SK-N-SH (cell line): ENCODE measurements around the gene GPR15LG. TPM values are rescaled to one million over a fixed set of nuclear protein-coding genes. Genes with fewer than 3 reads are reported as not detected.

Experiments used
- CTCF ChIA-PET: fragments of 300-600, 350-600 bp; formaldehyde crosslinking; extraction: SDS; loops from one replicate; lab custom pipeline; 2021; lab: Yijun Ruan, JAX
- POLR2A ChIA-PET: fragments of 350-600 bp; sonication (Branson Sonifier 250); formaldehyde crosslinking; extraction: SDS; loops from one replicate; lab custom pipeline; 2020; ENCODE audit warnings: antibody characterized with exemption, inconsistent platforms; lab: Yijun Ruan, JAX
- DNase-seq: peaks from one replicate; pipeline ENCODE4 v3.0.0; 2012
- H2AFZ ChIP-seq: fragments of 200-600 bp; sonication (generic); 2 replicates; pipeline ENCODE4 v1.8.1; 2016; ENCODE audit warnings: antibody characterized with exemption, mild to moderate bottlenecking, low read depth
- H3F3A ChIP-seq: fragments of 200-600 bp; sonication (generic); replicated peaks from 2 replicates; pipeline ENCODE3; 2016; ENCODE audit warnings: antibody characterized with exemption, mild to moderate bottlenecking; ENCODE audit not compliant: insufficient read depth
- H3K27ac ChIP-seq, 2 experiments: fragments of 200-500 bp in 1 of 2; fragments of 200-600 bp in 1 of 2; sonication (Bioruptor generic) in 1 of 2; sonication (generic), shearing (Covaris generic) in 1 of 2; 2 replicates each; pipeline versions ENCODE4 v1.5.1 to v1.6.1; 2014 to 2016; ENCODE audit warnings: low read depth in 2 of 2, inconsistent platforms in 1 of 2, low read length in 1 of 2, mild to moderate bottlenecking in 1 of 2, mixed read lengths in 1 of 2
- H3K27me3 ChIP-seq: fragments of 200-600 bp; sonication (generic), shearing (Covaris generic); 2 replicates; pipeline ENCODE4 v1.6.1; 2016; ENCODE audit warnings: mixed run types; ENCODE audit not compliant: insufficient read depth
- H3K36me3 ChIP-seq, 2 experiments: fragments of 200-500 bp in 1 of 2; fragments of 200-600 bp in 1 of 2; sonication (Bioruptor generic) in 1 of 2; sonication (generic) in 1 of 2; replicated peaks in 1 of 2; 2 replicates each; pipeline versions ENCODE3 to v1.5.1; 2014 to 2016; ENCODE audit warnings: low read length in 1 of 2, mild to moderate bottlenecking in 1 of 2; ENCODE audit not compliant: insufficient read depth in 2 of 2, control insufficient read depth in 1 of 2
- H3K4me1 ChIP-seq, 2 experiments: fragments of 200-500 bp in 1 of 2; fragments of 200-600 bp in 1 of 2; sonication (Bioruptor generic) in 1 of 2; sonication (generic), shearing (Covaris generic) in 1 of 2; 2 replicates each; pipeline versions ENCODE4 v1.5.1 to v1.6.1; 2014 to 2016; ENCODE audit warnings: low read depth in 1 of 2, low read length in 1 of 2, mixed run types in 1 of 2; ENCODE audit not compliant: insufficient read depth in 2 of 2, control insufficient read depth in 1 of 2
- H3K4me2 ChIP-seq: fragments of 200-600 bp; sonication (generic), shearing (Covaris generic); 2 replicates; pipeline ENCODE4 v1.6.1; 2017; ENCODE audit warnings: mixed run types
- H3K4me3 ChIP-seq, 2 experiments: fragments of 200-500 bp in 1 of 2; fragments of 200-600 bp in 1 of 2; sonication (Bioruptor generic) in 1 of 2; sonication (generic), shearing (Covaris generic) in 1 of 2; 2 replicates each; pipeline versions ENCODE4 v1.5.1 to v1.8.1; 2014 to 2016; ENCODE audit warnings: low read depth in 2 of 2, inconsistent platforms in 1 of 2, low read length in 1 of 2, mild to moderate bottlenecking in 1 of 2, mixed read lengths in 1 of 2, moderate library complexity in 1 of 2
- H3K79me2 ChIP-seq: fragments of 200-600 bp; sonication (generic); 2 replicates; pipeline ENCODE4 v1.8.1; 2017; ENCODE audit warnings: mild to moderate bottlenecking; ENCODE audit not compliant: insufficient read depth
- H3K9ac ChIP-seq: fragments of 200-600 bp; sonication (generic); 2 replicates; pipeline ENCODE4 v1.6.1; 2017; ENCODE audit warnings: mixed run types
- H3K9me2 ChIP-seq: fragments of 200-600 bp; sonication (generic); 2 replicates; pipeline ENCODE4 v1.6.1; 2017; ENCODE audit warnings: mixed run types
- H3K9me3 ChIP-seq: fragments of 200-600 bp; sonication (generic); 2 replicates; pipeline ENCODE4 v1.6.1; 2017; ENCODE audit warnings: mixed run types, mild to moderate bottlenecking, moderate library complexity
- H4K20me1 ChIP-seq: fragments of 200-600 bp; sonication (generic); 2 replicates; pipeline ENCODE4 v1.6.1; 2017; ENCODE audit warnings: mild to moderate bottlenecking, mixed run types; ENCODE audit not compliant: insufficient read depth
- CHD2 ChIP-seq: fragments of 150-350 bp; IDR thresholded peaks from 2 replicates; pipeline ENCODE4 v1.6.1; 2018; ENCODE audit warnings: low read length; ENCODE audit not compliant: partially characterized antibody
- ELF1 ChIP-seq: IDR thresholded peaks from 2 replicates; pipeline ENCODE4 v1.4.0; 2012
- EP300 ChIP-seq, 2 experiments: IDR thresholded peaks; 2 replicates each; pipeline versions ENCODE4 v1.4.0 to v1.6.1; 2012; ENCODE audit warnings: borderline replicate concordance in 1 of 2, low read depth in 1 of 2, low read length in 1 of 2
- FOXM1 ChIP-seq: IDR thresholded peaks from 2 replicates; pipeline ENCODE4 v1.4.0; 2012; ENCODE audit warnings: low read depth, mild to moderate bottlenecking
- GABPA ChIP-seq: IDR thresholded peaks from 2 replicates; pipeline ENCODE4 v1.4.0; 2012; ENCODE audit warnings: low read depth, mild to moderate bottlenecking
- JUND ChIP-seq: IDR thresholded peaks from 2 replicates; pipeline ENCODE4 v1.4.0; 2012
- MEF2A ChIP-seq: IDR thresholded peaks from 2 replicates; pipeline ENCODE4 v1.4.0; 2012; ENCODE audit warnings: low read depth, borderline replicate concordance
- NFIC ChIP-seq: IDR thresholded peaks from 2 replicates; pipeline ENCODE4 v1.4.0; 2012; ENCODE audit warnings: borderline replicate concordance
- NRF1 ChIP-seq: IDR thresholded peaks from 2 replicates; pipeline ENCODE4 v1.6.1; 2012; ENCODE audit warnings: low read depth, mild to moderate bottlenecking, low read length
- RAD21 ChIP-seq: IDR thresholded peaks from 2 replicates; pipeline ENCODE4 v1.6.1; 2012; ENCODE audit warnings: mild to moderate bottlenecking, low read length
- SIN3A ChIP-seq: IDR thresholded peaks from 2 replicates; pipeline ENCODE4 v1.6.1; 2012; ENCODE audit warnings: low read depth, mild to moderate bottlenecking, low read length, moderate library complexity, borderline replicate concordance
- TAF1 ChIP-seq: IDR thresholded peaks from 2 replicates; pipeline ENCODE4 v1.6.1; 2012; ENCODE audit warnings: low read depth, mild to moderate bottlenecking, low read length, moderate library complexity, borderline replicate concordance
- TCF12 ChIP-seq: IDR thresholded peaks from 2 replicates; pipeline ENCODE4 v1.4.0; 2012
- WGBS: methylation state at CpG from one replicate; pipeline ENCODE4 v1.1.6; 2017; ENCODE audit warnings: low lambda C conversion rate; 5-methylcytosine and 5-hydroxymethylcytosine counted together
- polyA plus RNA-seq, 3 experiments: library from polyadenylated mRNA; depleted of rRNA; stranded (reverse); fragments of >200 nt; gene quantifications; 2 replicates each; pipeline ENCODE4 v1.2.3, GENCODE V29; 2012
- TF ChIP-seq, protein P1 (sequence below): fragments of 200-600 bp; sonication (generic); IDR thresholded peaks from 2 replicates; pipeline ENCODE4 v1.6.1; 2017; ENCODE audit warnings: antibody characterized with exemption, mild to moderate bottlenecking, moderate library complexity
- TF ChIP-seq, protein P2 (sequence below): IDR thresholded peaks from 2 replicates; pipeline ENCODE4 v1.4.0; 2012; ENCODE audit warnings: low read depth
- TF ChIP-seq, protein P3 (sequence below): IDR thresholded peaks from 2 replicates; pipeline ENCODE4 v1.6.1; 2012; ENCODE audit warnings: mild to moderate bottlenecking, low read depth, low read length, moderate library complexity
- TF ChIP-seq, protein P4 (sequence below): IDR thresholded peaks from 2 replicates; pipeline ENCODE4 v1.4.0; 2012; ENCODE audit warnings: low read depth, borderline replicate concordance
- TF ChIP-seq, protein P5 (sequence below): fragments of 150-350 bp; IDR thresholded peaks from 2 replicates; pipeline ENCODE4 v1.6.1; 2016; ENCODE audit warnings: mild to moderate bottlenecking, low read depth, low read length

GPR15LG gene
- polyA plus RNA-seq, 1 of the 3 experiments (the other 2 are of a cell fraction), result not detected

DNA sequence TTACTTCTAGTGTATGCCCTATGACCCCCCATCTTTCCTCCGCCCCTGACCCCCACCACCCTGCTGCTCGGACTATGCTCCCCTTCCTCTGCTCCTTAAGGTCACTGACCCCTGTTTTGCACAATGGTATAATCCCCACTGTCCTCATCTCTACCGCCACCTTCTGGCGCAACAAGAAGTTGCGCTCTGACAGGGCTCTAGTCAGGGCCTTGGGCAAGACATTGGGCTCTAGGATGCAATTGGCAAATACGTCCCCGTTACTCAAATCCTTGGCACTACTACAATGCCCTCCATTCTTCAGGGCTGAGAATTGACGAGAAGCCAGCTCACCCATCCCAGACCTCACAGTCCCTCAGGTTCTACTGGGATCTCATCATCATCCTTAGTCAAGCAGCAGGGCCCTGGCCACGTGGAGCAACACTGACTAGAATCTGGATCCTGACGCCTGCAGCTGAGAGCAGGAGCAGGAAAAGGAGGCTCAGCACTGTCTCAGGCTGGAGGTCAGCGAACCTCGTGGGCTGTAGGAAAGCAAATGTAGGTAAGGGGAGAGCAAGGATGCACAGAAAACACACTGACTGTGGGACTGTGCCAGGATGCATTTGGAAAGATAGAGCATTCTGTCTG, 41.1 kb downstream of the GPR15LG start:
- H3K4me2 ChIP-seq, result no peak overlapping the region
- H3F3A ChIP-seq, result no peaks in the 10 kb centered on the region
- H3K79me2 ChIP-seq, result no peaks in the 10 kb centered on the region
- CTCF ChIA-PET, result interaction anchor here (0.5 to 1.8 kb wide), 8 partner anchors 9 to 102 kb away, joined by 3 to 9 read pairs (median 3); no protein-coding TSS in a partner anchor
- no peak overlapping the region for H3K4me3 ChIP-seq
- H3K9me3 ChIP-seq, result no peaks in the 10 kb centered on the region
- no peaks in the 10 kb centered on the region for H3K4me1 ChIP-seq
- peak; percentile 52 for DNase-seq
- no peak overlapping the region for H3K27ac ChIP-seq
- no peaks in the 10 kb centered on the region for H3K27me3 ChIP-seq
- POLR2A ChIA-PET, result interaction anchor here (0.8 kb wide), 1 partner anchor 19 kb away, joined by 3 read pairs; no protein-coding TSS in a partner anchor
- H4K20me1 ChIP-seq, result no peaks in the 10 kb centered on the region
- no peak overlapping the region for H2AFZ ChIP-seq
- no peak for TF ChIP-seq JUND
- TF ChIP-seq, protein P1, sequence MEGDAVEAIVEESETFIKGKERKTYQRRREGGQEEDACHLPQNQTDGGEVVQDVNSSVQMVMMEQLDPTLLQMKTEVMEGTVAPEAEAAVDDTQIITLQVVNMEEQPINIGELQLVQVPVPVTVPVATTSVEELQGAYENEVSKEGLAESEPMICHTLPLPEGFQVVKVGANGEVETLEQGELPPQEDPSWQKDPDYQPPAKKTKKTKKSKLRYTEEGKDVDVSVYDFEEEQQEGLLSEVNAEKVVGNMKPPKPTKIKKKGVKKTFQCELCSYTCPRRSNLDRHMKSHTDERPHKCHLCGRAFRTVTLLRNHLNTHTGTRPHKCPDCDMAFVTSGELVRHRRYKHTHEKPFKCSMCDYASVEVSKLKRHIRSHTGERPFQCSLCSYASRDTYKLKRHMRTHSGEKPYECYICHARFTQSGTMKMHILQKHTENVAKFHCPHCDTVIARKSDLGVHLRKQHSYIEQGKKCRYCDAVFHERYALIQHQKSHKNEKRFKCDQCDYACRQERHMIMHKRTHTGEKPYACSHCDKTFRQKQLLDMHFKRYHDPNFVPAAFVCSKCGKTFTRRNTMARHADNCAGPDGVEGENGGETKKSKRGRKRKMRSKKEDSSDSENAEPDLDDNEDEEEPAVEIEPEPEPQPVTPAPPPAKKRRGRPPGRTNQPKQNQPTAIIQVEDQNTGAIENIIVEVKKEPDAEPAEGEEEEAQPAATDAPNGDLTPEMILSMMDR, result peak; percentile 38
- TF ChIP-seq RAD21, result 0 out of 2 replicates have a peak, but pooled peaks have one; percentile 14
- no peaks in the 10 kb centered on the region for H3K9me2 ChIP-seq
- no peaks in the 10 kb centered on the region for H3K36me3 ChIP-seq
- 41% methylated on average over 12 of the region's 12 CpGs for WGBS
- H3K9ac ChIP-seq, result no peak overlapping the region

DNA sequence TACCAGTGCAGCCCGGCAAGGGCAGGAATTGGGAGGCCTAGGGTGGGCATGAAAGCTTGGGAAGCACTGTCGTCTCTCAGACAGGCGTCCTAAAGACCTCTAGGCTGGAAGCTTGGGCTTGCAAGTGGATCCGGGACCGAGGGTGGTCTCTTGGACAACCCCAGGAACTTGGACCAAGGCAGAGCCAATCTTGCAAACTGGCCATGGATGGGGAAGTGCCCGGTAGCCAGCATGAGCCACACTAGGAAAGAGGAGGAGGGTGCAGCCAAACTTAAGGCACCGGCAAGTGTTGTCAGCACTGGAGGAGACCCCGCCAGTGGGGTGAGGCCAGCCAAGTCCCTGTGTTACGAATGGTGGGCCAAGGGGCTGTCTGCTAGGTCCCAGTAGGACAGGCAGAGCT, 43.2 kb downstream of the GPR15LG start:
- POLR2A ChIA-PET, result no interaction called here
- Histone ChIP-seq H4K20me1 (no peaks in the 10 kb centered on the region), H3K9ac (no peak overlapping the region), H3K4me1 (no peaks in the 10 kb centered on the region), H3K36me3 (no peaks in the 10 kb centered on the region), H2AFZ (no peak overlapping the region), H3K9me3 (no peaks in the 10 kb centered on the region), H3K27ac (no peak overlapping the region), H3F3A (no peaks in the 10 kb centered on the region), H3K27me3 (no peaks in the 10 kb centered on the region), H3K9me2 (no peaks in the 10 kb centered on the region), H3K4me2 (no peak overlapping the region), H3K79me2 (no peaks in the 10 kb centered on the region), H3K4me3 (no peak overlapping the region)
- DNase-seq, result no peak
- CTCF ChIA-PET, result interaction anchor here (0.7 to 1.3 kb wide), 3 partner anchors 11 to 72 kb away, joined by 3 read pairs; no protein-coding TSS in a partner anchor
- WGBS, result 27% methylated on average over 4 of the region's 9 CpGs
- TF ChIP-seq SIN3A (no peak), NRF1 (no peak), CHD2 (no peak), TAF1 (no peak), TCF12 (no peak), EP300 (IDR thresholded peaks at IDR 0.05; ENCODE audit: borderline replicate concordance in 1 of 2, low read depth in 1 of 2, low read length in 1 of 2) (no peak), NFIC (no peak), MEF2A (no peak), ELF1 (no peak), FOXM1 (no peak), GABPA (no peak)
- TF ChIP-seq, protein P2, sequence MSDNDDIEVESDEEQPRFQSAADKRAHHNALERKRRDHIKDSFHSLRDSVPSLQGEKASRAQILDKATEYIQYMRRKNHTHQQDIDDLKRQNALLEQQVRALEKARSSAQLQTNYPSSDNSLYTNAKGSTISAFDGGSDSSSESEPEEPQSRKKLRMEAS, result no peak
- TF ChIP-seq, protein P3, sequence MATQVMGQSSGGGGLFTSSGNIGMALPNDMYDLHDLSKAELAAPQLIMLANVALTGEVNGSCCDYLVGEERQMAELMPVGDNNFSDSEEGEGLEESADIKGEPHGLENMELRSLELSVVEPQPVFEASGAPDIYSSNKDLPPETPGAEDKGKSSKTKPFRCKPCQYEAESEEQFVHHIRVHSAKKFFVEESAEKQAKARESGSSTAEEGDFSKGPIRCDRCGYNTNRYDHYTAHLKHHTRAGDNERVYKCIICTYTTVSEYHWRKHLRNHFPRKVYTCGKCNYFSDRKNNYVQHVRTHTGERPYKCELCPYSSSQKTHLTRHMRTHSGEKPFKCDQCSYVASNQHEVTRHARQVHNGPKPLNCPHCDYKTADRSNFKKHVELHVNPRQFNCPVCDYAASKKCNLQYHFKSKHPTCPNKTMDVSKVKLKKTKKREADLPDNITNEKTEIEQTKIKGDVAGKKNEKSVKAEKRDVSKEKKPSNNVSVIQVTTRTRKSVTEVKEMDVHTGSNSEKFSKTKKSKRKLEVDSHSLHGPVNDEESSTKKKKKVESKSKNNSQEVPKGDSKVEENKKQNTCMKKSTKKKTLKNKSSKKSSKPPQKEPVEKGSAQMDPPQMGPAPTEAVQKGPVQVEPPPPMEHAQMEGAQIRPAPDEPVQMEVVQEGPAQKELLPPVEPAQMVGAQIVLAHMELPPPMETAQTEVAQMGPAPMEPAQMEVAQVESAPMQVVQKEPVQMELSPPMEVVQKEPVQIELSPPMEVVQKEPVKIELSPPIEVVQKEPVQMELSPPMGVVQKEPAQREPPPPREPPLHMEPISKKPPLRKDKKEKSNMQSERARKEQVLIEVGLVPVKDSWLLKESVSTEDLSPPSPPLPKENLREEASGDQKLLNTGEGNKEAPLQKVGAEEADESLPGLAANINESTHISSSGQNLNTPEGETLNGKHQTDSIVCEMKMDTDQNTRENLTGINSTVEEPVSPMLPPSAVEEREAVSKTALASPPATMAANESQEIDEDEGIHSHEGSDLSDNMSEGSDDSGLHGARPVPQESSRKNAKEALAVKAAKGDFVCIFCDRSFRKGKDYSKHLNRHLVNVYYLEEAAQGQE, result no peak
- TF ChIP-seq, protein P4, sequence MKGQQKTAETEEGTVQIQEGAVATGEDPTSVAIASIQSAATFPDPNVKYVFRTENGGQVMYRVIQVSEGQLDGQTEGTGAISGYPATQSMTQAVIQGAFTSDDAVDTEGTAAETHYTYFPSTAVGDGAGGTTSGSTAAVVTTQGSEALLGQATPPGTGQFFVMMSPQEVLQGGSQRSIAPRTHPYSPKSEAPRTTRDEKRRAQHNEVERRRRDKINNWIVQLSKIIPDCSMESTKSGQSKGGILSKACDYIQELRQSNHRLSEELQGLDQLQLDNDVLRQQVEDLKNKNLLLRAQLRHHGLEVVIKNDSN, result no peak
- TF ChIP-seq, protein P5, sequence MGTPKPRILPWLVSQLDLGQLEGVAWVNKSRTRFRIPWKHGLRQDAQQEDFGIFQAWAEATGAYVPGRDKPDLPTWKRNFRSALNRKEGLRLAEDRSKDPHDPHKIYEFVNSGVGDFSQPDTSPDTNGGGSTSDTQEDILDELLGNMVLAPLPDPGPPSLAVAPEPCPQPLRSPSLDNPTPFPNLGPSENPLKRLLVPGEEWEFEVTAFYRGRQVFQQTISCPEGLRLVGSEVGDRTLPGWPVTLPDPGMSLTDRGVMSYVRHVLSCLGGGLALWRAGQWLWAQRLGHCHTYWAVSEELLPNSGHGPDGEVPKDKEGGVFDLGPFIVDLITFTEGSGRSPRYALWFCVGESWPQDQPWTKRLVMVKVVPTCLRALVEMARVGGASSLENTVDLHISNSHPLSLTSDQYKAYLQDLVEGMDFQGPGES, result no peak
